Panc1 (cell line): ENCODE results near the gene TRIM44. TPM values are rescaled to one million over a fixed set of nuclear protein-coding genes. Genes with fewer than 3 reads are reported as not detected.

Experiments
- ATAC-seq: fragments of 200-7000 bp; cut with Tn5 transposase; 2 replicates; pipeline ENCODE4 v1.9.1; 2020; ENCODE audit warnings: mild to moderate bottlenecking, moderate library complexity
- BruUV-seq: library from RNA; stranded (reverse); fragments of 400-500 nt; replicated peaks from 2 replicates; lab custom pipeline; 2021; lab: Mats Ljungman, UMichigan
- CTCF ChIA-PET: fragments of 300-600 bp; sonication (Branson Sonifier 250); formaldehyde crosslinking; loops from one replicate; lab custom pipeline; 2022; ENCODE audit warnings: antibody characterized with exemption; lab: Charles Lee
- POLR2A ChIA-PET: fragments of 300-600 bp; sonication (Branson Sonifier 250); formaldehyde crosslinking; loops from one replicate; lab custom pipeline; 2022; ENCODE audit warnings: antibody characterized with exemption; lab: Charles Lee
- DNase-seq: peaks from one replicate; pipeline ENCODE4 v3.0.0-alpha.2; 2010; ENCODE audit warnings: low read depth, low spot score
- H3K27ac ChIP-seq: 2 replicates; pipeline ENCODE4 v1.5.1; 2011; ENCODE audit warnings: mild to moderate bottlenecking, low read length, inconsistent platforms
- H3K27me3 ChIP-seq: fragments of 200-500 bp; sonication (Bioruptor generic); 2 replicates; pipeline ENCODE4 v1.6.0; 2014; ENCODE audit warnings: low read length, inconsistent platforms; ENCODE audit not compliant: control insufficient read depth, insufficient read depth
- H3K36me3 ChIP-seq: fragments of 200-500 bp; sonication (Bioruptor generic); 2 replicates; pipeline ENCODE4 v1.5.1; 2014; ENCODE audit warnings: inconsistent platforms, mild to moderate bottlenecking, low read length, moderate library complexity; ENCODE audit not compliant: control insufficient read depth, insufficient read depth
- H3K4me1 ChIP-seq: 2 replicates; pipeline ENCODE4 v1.5.1; 2011; ENCODE audit warnings: inconsistent platforms, mild to moderate bottlenecking, low read length, moderate library complexity; ENCODE audit not compliant: control insufficient read depth, insufficient read depth
- H3K4me3 ChIP-seq, 2 experiments: 2 replicates each; pipeline ENCODE4 v1.5.1; 2011 to 2012; ENCODE audit warnings: low read depth in 2 of 2, low read length in 2 of 2, mild to moderate bottlenecking in 2 of 2, inconsistent platforms in 1 of 2, moderate library complexity in 1 of 2
- H3K9me3 ChIP-seq: fragments of 200-500 bp; sonication (Bioruptor generic); 2 replicates; pipeline ENCODE4 v1.5.1; 2014; ENCODE audit warnings: low read depth, mild to moderate bottlenecking, inconsistent platforms, low read length, moderate library complexity; ENCODE audit not compliant: control insufficient read depth, insufficient read depth
- POLR2AphosphoS5 ChIP-seq: IDR thresholded peaks from 2 replicates; pipeline ENCODE4 v1.6.1; 2012; ENCODE audit warnings: mild to moderate bottlenecking, low read depth, low read length, moderate library complexity
- SIN3A ChIP-seq: IDR thresholded peaks from 2 replicates; pipeline ENCODE4 v1.6.1; 2012; ENCODE audit warnings: low read depth, mild to moderate bottlenecking, low read length, moderate library complexity, borderline replicate concordance; ENCODE audit not compliant: insufficient read depth
- TCF7L2 ChIP-seq: IDR thresholded peaks from 2 replicates; pipeline ENCODE4 v1.6.1; 2011; ENCODE audit warnings: mild to moderate bottlenecking, low read depth, low read length, inconsistent platforms
- in situ Hi-C: cut with HindIII; loops from 2 replicates; pipeline ENCODE4 v1.10.0; 2016; ENCODE audit warnings: low sequenced_read_pairs, low pct_unique_long_range_greater_than_20kb
- intact Hi-C: fragments of 100-400 bp; cut with micrococcal nuclease; formaldehyde crosslinking; loops from one replicate; pipeline ENCODE4 v1.10.0; 2022; ENCODE audit not compliant: unreplicated experiment
- total RNA-seq: library from RNA; stranded (reverse); gene quantifications from one replicate; pipeline ENCODE4 v1.2.1, GENCODE V29; 2021; ENCODE audit not compliant: unreplicated experiment
- TF ChIP-seq, protein P1 (sequence below): fragments of 450-650 bp; IDR thresholded peaks from 2 replicates; pipeline ENCODE4 v1.5.1; 2017; ENCODE audit warnings: mild to moderate bottlenecking
- TF ChIP-seq, protein P2 (sequence below), 2 experiments: IDR thresholded peaks; 2 replicates each; pipeline ENCODE4 v1.6.1; 2011 to 2012; ENCODE audit warnings: low read depth in 2 of 2, control low read depth in 1 of 2, low read length in 1 of 2, mild to moderate bottlenecking in 1 of 2, moderate library complexity in 1 of 2; ENCODE audit not compliant: insufficient read depth in 1 of 2

TRIM44 gene
- total RNA-seq, 1 experiment from 2014 or later, result 80.3 TPM

- Histone ChIP-seq H3K9me3 (no peaks in the 10 kb centered on the region), H3K27ac (no peak overlapping the region), H3K4me3 (no peak overlapping the region), H3K27me3 (no peaks in the 10 kb centered on the region), H3K36me3 (no peaks in the 10 kb centered on the region), H3K4me1 (no peaks in the 10 kb centered on the region; the same call in 1 of the 2 replicates)
- TF ChIP-seq, protein P1, sequence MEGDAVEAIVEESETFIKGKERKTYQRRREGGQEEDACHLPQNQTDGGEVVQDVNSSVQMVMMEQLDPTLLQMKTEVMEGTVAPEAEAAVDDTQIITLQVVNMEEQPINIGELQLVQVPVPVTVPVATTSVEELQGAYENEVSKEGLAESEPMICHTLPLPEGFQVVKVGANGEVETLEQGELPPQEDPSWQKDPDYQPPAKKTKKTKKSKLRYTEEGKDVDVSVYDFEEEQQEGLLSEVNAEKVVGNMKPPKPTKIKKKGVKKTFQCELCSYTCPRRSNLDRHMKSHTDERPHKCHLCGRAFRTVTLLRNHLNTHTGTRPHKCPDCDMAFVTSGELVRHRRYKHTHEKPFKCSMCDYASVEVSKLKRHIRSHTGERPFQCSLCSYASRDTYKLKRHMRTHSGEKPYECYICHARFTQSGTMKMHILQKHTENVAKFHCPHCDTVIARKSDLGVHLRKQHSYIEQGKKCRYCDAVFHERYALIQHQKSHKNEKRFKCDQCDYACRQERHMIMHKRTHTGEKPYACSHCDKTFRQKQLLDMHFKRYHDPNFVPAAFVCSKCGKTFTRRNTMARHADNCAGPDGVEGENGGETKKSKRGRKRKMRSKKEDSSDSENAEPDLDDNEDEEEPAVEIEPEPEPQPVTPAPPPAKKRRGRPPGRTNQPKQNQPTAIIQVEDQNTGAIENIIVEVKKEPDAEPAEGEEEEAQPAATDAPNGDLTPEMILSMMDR, result no peak
- TF ChIP-seq TCF7L2, result no peak
- TF ChIP-seq, protein P2, sequence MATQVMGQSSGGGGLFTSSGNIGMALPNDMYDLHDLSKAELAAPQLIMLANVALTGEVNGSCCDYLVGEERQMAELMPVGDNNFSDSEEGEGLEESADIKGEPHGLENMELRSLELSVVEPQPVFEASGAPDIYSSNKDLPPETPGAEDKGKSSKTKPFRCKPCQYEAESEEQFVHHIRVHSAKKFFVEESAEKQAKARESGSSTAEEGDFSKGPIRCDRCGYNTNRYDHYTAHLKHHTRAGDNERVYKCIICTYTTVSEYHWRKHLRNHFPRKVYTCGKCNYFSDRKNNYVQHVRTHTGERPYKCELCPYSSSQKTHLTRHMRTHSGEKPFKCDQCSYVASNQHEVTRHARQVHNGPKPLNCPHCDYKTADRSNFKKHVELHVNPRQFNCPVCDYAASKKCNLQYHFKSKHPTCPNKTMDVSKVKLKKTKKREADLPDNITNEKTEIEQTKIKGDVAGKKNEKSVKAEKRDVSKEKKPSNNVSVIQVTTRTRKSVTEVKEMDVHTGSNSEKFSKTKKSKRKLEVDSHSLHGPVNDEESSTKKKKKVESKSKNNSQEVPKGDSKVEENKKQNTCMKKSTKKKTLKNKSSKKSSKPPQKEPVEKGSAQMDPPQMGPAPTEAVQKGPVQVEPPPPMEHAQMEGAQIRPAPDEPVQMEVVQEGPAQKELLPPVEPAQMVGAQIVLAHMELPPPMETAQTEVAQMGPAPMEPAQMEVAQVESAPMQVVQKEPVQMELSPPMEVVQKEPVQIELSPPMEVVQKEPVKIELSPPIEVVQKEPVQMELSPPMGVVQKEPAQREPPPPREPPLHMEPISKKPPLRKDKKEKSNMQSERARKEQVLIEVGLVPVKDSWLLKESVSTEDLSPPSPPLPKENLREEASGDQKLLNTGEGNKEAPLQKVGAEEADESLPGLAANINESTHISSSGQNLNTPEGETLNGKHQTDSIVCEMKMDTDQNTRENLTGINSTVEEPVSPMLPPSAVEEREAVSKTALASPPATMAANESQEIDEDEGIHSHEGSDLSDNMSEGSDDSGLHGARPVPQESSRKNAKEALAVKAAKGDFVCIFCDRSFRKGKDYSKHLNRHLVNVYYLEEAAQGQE (IDR thresholded peaks at IDR 0.05; ENCODE audit: insufficient read depth in 1 of 2, low read depth in 2 of 2, low read length in 1 of 2), result no peak
- TF ChIP-seq POLR2AphosphoS5, result no peak
- TF ChIP-seq SIN3A, result no peak
- CTCF ChIA-PET, result no interaction called here
- POLR2A ChIA-PET, result no interaction called here
- BruUV-seq, result no TSS peak
- in situ Hi-C loops, result no loop called here
- DNase-seq (no peak), ATAC-seq (no peak)
- intact Hi-C loops, result no loop called here
These were observed 116.8 kb downstream of the TRIM44 start for GRCh38 chr11:35779409-35779808.

- Histone ChIP-seq H3K4me3 (no peak overlapping the region), H3K27me3 (no peaks in the 10 kb centered on the region), H3K9me3 (no peaks in the 10 kb centered on the region), H3K36me3 (no peaks in the 10 kb centered on the region), H3K4me1 (peaks cover 5% of the 10 kb centered on the region), H3K27ac (no peak overlapping the region)
- ChIA-PET POLR2A (no interaction called here), CTCF (interaction anchor here (0.6 kb wide), 2 partner anchors 12 to 41 kb away, joined by 3 to 5 read pairs; no protein-coding TSS in a partner anchor)
- in situ Hi-C loops (no loop called here), intact Hi-C loops (no loop called here)
- TF ChIP-seq, protein P2 (IDR thresholded peaks at IDR 0.05; ENCODE audit: insufficient read depth in 1 of 2, low read depth in 2 of 2, low read length in 1 of 2), result no peak
- TF ChIP-seq, protein P1, result no peak
- TF ChIP-seq POLR2AphosphoS5, result no peak
- TF ChIP-seq TCF7L2, result no peak
- TF ChIP-seq SIN3A, result no peak
- no TSS peak for BruUV-seq
- DNase-seq (no peak), ATAC-seq (peak; percentile 66)
These were observed 118.6 kb downstream of the TRIM44 start for GRCh38 chr11:35780951-35781860.
